ENCODE measurements around the gene AIF1L. TPM values are rescaled to one million over a fixed set of nuclear protein-coding genes. Genes with fewer than 3 reads are reported as not detected.

Gene AIF1L
- total RNA-seq (2022; extraction: Qiagen RNA extraction; ENCODE audit: low read depth): 1.2 to 1.4 TPM (median 1.3 TPM) in 5 replicates

DNA sequence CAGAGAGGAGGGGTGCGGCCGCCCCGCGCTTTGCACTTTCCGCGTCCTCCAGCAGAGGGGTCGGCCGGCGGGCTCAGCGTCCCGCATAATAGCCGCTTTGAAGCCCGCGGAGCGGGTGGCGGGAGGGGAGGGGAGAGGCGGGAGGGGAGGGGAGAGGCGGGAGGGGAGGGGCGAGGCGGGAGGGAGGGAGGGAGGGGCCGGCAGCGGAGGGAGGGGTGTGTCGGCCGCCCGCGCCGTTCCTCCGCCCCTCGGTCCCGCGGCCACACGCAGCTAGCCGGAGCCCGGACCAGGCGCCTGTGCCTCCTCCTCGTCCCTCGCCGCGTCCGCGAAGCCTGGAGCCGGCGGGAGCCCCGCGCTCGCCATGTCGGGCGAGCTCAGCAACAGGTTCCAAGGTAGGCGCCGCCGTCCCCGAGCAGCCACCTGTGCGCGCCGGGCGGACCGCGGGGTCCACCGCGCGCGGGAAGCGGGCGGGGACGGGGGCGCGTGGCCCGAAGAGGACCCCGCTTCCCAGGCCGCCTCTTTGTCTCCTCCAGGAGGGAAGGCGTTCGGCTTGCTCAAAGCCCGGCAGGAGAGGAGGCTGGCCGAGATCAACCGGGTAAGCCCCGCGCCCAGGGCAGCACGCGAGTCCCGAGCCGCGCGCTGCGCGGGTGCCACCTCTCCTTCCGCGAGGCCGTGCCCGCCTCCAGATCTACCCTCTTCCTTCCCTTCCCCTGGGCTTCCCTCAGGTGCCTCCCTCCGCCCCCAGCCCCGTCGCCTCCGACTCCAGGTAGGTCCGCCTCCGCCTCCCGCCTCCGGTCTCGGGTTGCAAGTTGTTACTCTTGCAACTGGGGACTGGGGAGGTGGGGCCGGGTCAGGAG, at the start of gene AIF1L:
Gene AIF1L, plus strand, starts transcription at position 263 of the 857 bp plus-strand sequence. Its CDS starts 99 bp downstream, at position 362.

DNA sequence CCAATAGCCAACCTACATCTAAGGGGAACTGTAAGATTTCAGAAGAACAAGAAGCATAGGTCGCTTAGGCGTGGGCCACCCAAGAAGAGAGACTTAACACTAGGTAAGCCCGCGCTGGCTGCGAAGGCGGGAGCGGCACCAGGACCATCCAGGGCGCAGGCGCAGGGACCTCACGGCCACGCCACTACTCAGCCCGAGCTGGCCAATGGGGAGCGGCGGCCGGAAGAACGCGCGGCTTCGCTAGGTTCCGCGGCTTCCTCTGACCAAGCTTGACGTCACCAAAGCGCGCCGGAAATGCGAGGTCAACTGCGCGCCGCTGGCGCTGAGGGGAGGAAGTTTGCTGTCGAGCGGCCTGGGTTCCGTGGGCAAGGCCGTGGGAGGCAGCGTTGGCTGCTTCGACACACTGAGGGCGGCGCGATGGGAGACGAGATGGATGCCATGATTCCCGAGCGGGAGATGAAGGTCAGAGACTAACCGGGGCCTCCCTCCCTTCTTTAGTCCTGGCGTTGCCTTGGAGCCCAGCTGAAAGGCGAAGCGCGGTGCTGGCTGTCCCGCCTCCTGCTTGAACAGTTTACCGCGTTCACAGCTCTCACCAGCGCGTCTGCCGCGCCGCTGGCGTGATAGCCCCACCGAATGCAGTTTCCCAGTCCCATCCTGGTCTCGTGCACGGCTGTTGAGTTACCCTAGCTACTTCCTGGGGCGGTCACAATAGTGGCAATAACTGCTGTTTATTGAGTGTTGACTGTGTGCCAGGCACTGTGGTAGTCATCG, 29.1 kb downstream of the AIF1L start, which contains the start of gene NUP214:
Gene NUP214, plus strand, starts transcription at position 299 of the 771 bp plus-strand sequence. Its CDS starts 119 bp downstream, at position 418.

Other genes starting within 250 kb of the AIF1L start
- gene QRFP, start 199.7 kb upstream of the AIF1L start, total RNA-seq (2022; extraction: Qiagen RNA extraction; ENCODE audit: low read depth): not detected in 5 replicates
- 9.2 to 14.4 TPM (median 12.4 TPM) in 5 replicates for gene FIBCD1, start 157.3 kb upstream of the AIF1L start, total RNA-seq (2022; extraction: Qiagen RNA extraction; ENCODE audit: low read depth)
- gene LAMC3, start 87.4 kb upstream of the AIF1L start, total RNA-seq (2022; extraction: Qiagen RNA extraction; ENCODE audit: low read depth): 1.5 to 2.6 TPM (median 2.2 TPM) in 5 replicates
- gene NUP214, start 29.1 kb downstream of the AIF1L start, total RNA-seq (2022; extraction: Qiagen RNA extraction; ENCODE audit: low read depth): 23.9 to 29.2 TPM (median 24.3 TPM) in 5 replicates
- 0.23 to 1.1 TPM (median 0.52 TPM) in 5 replicates for gene FAM78A, start 180.0 kb downstream of the AIF1L start, total RNA-seq (2022; extraction: Qiagen RNA extraction; ENCODE audit: low read depth)
- 0.05 TPM in 1 of 5 replicates, not detected in the others for gene PLPP7, start 193.2 kb downstream of the AIF1L start, total RNA-seq (2022; extraction: Qiagen RNA extraction; ENCODE audit: low read depth)